OCI-LY1 (cell line): ENCODE measurements around the gene C9orf43.

Experiments
- H2AFZ ChIP-seq: fragments of 200-600 bp; sonication (generic), shearing (Covaris generic); 2 replicates; pipeline ENCODE4 v1.6.0; 2014; ENCODE audit warnings: antibody characterized with exemption, mild to moderate bottlenecking, low read length
- H3F3A ChIP-seq: fragments of 200-600 bp; sonication (generic), shearing (Covaris generic); 2 replicates; pipeline ENCODE4 v1.6.0; 2014; ENCODE audit warnings: mild to moderate bottlenecking, antibody characterized with exemption, low read length, moderate library complexity; ENCODE audit not compliant: insufficient read depth
- H3K27ac ChIP-seq: fragments of 200-600 bp; sonication (generic); 2 replicates; pipeline ENCODE4 v1.5.1; 2014; ENCODE audit warnings: low read length, mixed run types, mild to moderate bottlenecking, low read depth; ENCODE audit not compliant: poor library complexity, severe bottlenecking
- H3K27me3 ChIP-seq: fragments of 200-600 bp; sonication (generic); 2 replicates; pipeline ENCODE4 v1.6.0; 2014; ENCODE audit warnings: antibody characterized with exemption, mild to moderate bottlenecking, low read length, moderate library complexity; ENCODE audit not compliant: insufficient read depth
- H3K36me3 ChIP-seq: fragments of 200-600 bp; sonication (generic); 2 replicates; pipeline ENCODE4 v1.6.1; 2014; ENCODE audit warnings: mild to moderate bottlenecking, antibody characterized with exemption, low read length, moderate library complexity, mixed read lengths; ENCODE audit not compliant: insufficient read depth
- H3K4me1 ChIP-seq: fragments of 200-600 bp; sonication (generic); 2 replicates; pipeline ENCODE4 v1.5.1; 2014; ENCODE audit warnings: mild to moderate bottlenecking, low read length, moderate library complexity; ENCODE audit not compliant: insufficient read depth, severe bottlenecking
- H3K4me2 ChIP-seq: fragments of 200-600 bp; sonication (generic), shearing (Covaris generic); 2 replicates; pipeline ENCODE4 v1.6.1; 2014; ENCODE audit warnings: low read length
- H3K4me3 ChIP-seq: fragments of 200-600 bp; sonication (generic); 2 replicates; pipeline ENCODE4 v1.5.1; 2014; ENCODE audit warnings: low read length, low read depth, mild to moderate bottlenecking, mixed read lengths; ENCODE audit not compliant: poor library complexity, severe bottlenecking
- H3K79me2 ChIP-seq: fragments of 200-600 bp; shearing (Covaris generic); 2 replicates; pipeline ENCODE4 v1.6.1; 2016; ENCODE audit warnings: mixed run types, low read length, mixed read lengths; ENCODE audit not compliant: insufficient read depth
- H3K9ac ChIP-seq: fragments of 200-600 bp; sonication (generic), shearing (Covaris generic); 2 replicates; pipeline ENCODE4 v1.6.1; 2014; ENCODE audit warnings: mild to moderate bottlenecking, low read length, mixed read lengths
- H3K9me2 ChIP-seq: fragments of 200-600 bp; sonication (generic), shearing (Covaris generic); 2 replicates; pipeline ENCODE4 v1.6.1; 2014; ENCODE audit warnings: low read depth, mild to moderate bottlenecking, low read length, mixed read lengths
- H3K9me3 ChIP-seq: fragments of 200-600 bp; shearing (Covaris generic); 2 replicates; pipeline ENCODE4 v1.6.1; 2014; ENCODE audit warnings: low read length, mixed read lengths
- H4K20me1 ChIP-seq: fragments of 200-600 bp; sonication (generic), shearing (Covaris generic); 2 replicates; pipeline ENCODE4 v1.6.0; 2016; ENCODE audit warnings: mild to moderate bottlenecking, low read length; ENCODE audit not compliant: insufficient read depth
- EZH2 ChIP-seq: fragments of 200-600 bp; sonication (generic), shearing (Covaris generic); IDR thresholded peaks from 2 replicates; pipeline ENCODE4 v1.8.0; 2017; ENCODE audit warnings: borderline replicate concordance, mixed run types, mild to moderate bottlenecking, antibody characterized with exemption, low read length, moderate library complexity, mixed read lengths
- TF ChIP-seq, protein P1 (sequence below): fragments of 200-600 bp; sonication (generic), shearing (Covaris generic); IDR thresholded peaks from 2 replicates; pipeline ENCODE4 v1.5.1; 2017; ENCODE audit warnings: mild to moderate bottlenecking, antibody characterized with exemption, low read length, moderate library complexity, mixed read lengths

C9orf43 gene, protein sequence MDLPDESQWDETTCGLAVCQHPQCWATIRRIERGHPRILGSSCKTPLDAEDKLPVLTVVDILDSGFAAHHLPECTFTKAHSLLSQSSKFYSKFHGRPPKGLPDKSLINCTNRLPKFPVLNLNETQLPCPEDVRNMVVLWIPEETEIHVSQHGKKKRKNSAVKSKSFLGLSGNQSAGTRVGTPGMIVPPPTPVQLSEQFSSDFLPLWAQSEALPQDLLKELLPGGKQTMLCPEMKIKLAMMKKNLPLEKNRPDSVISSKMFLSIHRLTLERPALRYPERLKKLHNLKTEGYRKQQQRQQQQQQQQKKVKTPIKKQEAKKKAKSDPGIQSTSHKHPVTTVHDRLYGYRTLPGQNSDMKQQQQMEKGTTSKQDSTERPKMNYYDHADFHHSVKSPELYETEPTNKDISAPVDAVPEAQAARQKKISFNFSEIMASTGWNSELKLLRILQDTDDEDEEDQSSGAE

DNA sequence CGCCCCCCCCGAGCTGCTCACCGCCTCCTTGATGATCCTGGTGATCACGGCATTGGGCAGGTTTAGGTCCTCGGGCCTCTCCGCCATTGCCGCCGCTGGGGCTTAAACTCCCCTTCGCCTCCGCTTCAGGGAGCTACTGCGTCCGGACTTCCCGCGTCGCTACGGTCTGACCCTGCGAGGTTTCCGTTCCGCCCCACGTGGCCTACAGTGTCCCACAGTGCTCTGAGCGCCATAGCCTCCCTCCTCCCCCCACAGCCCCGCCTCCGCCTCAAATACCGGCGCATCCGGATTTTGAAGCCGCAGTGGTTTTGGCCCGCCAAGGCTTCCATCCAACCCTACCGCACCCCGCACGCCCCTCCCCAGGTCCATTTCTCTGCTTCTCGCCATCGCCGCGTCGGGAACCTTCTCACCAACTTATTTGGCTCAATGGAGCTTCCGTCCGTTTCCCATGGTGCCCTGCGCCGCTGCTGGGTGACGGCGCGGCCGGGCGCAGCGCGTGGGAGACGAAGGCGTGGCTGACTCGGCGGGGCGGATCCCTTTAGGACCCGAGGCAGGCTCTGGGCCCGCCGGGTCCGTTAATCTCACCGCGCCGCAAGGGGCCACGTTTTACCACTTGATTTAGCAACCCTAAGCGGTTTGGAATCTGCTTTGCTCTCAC, at the start of gene C9orf43, which contains the start of gene POLE3:
Gene C9orf43 (plus strand): TSS at position 541 of the 658 bp plus-strand sequence. CDS start 2,747 bp downstream, outside the sequence.
Gene POLE3 (minus strand): TSS at position 469 of the 658 bp plus-strand sequence. CDS start 382 bp downstream, at position 87.
- H3K27ac ChIP-seq, result peak within 1 kb of the TSS; percentile 89
- peak within 1 kb of the TSS; percentile 88 for H3K4me3 ChIP-seq
- no peak for TF ChIP-seq EZH2
- TF ChIP-seq, protein P1, sequence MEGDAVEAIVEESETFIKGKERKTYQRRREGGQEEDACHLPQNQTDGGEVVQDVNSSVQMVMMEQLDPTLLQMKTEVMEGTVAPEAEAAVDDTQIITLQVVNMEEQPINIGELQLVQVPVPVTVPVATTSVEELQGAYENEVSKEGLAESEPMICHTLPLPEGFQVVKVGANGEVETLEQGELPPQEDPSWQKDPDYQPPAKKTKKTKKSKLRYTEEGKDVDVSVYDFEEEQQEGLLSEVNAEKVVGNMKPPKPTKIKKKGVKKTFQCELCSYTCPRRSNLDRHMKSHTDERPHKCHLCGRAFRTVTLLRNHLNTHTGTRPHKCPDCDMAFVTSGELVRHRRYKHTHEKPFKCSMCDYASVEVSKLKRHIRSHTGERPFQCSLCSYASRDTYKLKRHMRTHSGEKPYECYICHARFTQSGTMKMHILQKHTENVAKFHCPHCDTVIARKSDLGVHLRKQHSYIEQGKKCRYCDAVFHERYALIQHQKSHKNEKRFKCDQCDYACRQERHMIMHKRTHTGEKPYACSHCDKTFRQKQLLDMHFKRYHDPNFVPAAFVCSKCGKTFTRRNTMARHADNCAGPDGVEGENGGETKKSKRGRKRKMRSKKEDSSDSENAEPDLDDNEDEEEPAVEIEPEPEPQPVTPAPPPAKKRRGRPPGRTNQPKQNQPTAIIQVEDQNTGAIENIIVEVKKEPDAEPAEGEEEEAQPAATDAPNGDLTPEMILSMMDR, result no peak
- H3K9ac ChIP-seq, result peak within 1 kb of the TSS; percentile 100
- peaks cover 36% of the 10 kb centered on the region for H3K4me1 ChIP-seq
- H3K9me3 ChIP-seq, result no peaks in the 10 kb centered on the region
- H3K4me2 ChIP-seq, result peak within 1 kb of the TSS; percentile 78
- no peaks in the 10 kb centered on the region for H3K9me2 ChIP-seq
- no peaks in the 10 kb centered on the region for H4K20me1 ChIP-seq
- H3K79me2 ChIP-seq, result peaks cover 8% of the 10 kb centered on the region
- H3K36me3 ChIP-seq, result peaks cover 30% of the 10 kb centered on the region
- H3K27me3 ChIP-seq, result no peaks in the 10 kb centered on the region
- H2AFZ ChIP-seq, result no peak within 1 kb of the TSS; the same call in 1 of the 2 replicates
- peaks cover 3% of the 10 kb centered on the region; the same call in 1 of the 2 replicates for H3F3A ChIP-seq

DNA sequence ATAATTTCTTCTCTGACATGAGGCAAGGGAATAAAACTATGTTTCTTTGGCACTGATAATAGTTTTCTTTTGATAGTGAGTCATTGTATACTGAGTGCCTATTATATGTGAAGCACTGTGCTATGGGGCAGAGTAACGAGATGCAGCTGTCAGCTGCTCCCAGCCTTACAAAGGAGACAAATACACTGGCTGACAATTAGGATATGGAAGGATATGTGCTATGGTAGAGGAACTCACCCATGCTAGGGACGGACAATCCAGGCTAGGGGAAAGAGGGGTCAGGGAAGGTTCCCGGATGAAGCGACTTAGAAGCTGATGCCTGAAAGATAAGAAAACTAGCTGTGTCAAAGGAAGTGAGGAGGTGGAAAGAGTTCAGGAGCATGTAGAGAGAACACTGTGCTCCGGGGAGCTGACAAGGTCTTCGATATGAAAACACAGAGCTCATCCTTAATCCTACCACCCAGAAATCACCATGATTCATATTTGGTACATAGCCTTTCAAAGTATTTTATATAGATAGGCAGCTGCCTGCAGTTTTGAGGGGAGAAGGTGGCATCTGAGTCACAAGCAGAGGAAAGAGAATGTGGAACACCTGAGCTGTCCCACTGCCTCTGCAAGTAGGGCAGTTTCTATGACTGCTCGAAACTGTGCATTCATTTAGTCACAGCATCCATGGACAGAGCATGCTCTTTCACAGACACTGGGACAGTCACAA, 49.1 kb upstream of the C9orf43 start:
- Histone ChIP-seq H3K9ac (no peak overlapping the region), H2AFZ (no peak overlapping the region), H3F3A (no peaks in the 10 kb centered on the region), H4K20me1 (no peaks in the 10 kb centered on the region), H3K27me3 (no peaks in the 10 kb centered on the region), H3K4me3 (no peak overlapping the region), H3K9me2 (no peaks in the 10 kb centered on the region), H3K36me3 (peaks cover 6% of the 10 kb centered on the region; the same call in 1 of the 2 replicates), H3K79me2 (no peaks in the 10 kb centered on the region), H3K4me2 (no peak overlapping the region), H3K4me1 (no peaks in the 10 kb centered on the region), H3K9me3 (no peaks in the 10 kb centered on the region), H3K27ac (no peak overlapping the region)
- no peak for TF ChIP-seq EZH2
- TF ChIP-seq, protein P1, result no peak

DNA sequence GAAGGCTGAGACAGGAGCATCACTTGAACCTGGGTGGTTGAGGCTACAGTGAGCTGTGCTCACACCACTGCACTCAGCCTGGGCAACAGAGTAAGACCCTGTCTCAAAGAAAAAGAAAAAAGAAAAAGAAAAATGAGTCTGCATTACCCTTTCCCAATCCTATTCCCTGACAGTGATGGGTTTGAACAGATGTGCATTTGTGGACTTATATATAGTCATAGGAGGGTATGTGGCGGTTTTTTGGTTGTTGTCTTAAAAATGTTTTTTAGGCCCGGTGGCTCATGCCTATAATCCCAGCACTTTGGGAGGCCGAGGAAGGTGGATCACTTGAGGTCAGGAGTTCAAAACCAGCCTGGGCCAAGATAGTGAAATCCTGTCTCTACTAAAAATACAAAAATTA, 47.2 kb upstream of the C9orf43 start:
- peaks cover 6% of the 10 kb centered on the region; the same call in 1 of the 2 replicates for H3K36me3 ChIP-seq
- H3K27ac ChIP-seq, result no peak overlapping the region
- no peaks in the 10 kb centered on the region for H3K79me2 ChIP-seq
- no peak overlapping the region for H3K4me3 ChIP-seq
- H4K20me1 ChIP-seq, result no peaks in the 10 kb centered on the region
- H3K9ac ChIP-seq, result no peak overlapping the region
- H2AFZ ChIP-seq, result no peak overlapping the region
- no peak overlapping the region for H3K4me2 ChIP-seq
- no peak for TF ChIP-seq EZH2
- TF ChIP-seq, protein P1, result no peak
- H3K4me1 ChIP-seq, result no peaks in the 10 kb centered on the region
- H3K9me2 ChIP-seq, result no peaks in the 10 kb centered on the region
- no peaks in the 10 kb centered on the region for H3K9me3 ChIP-seq
- no peaks in the 10 kb centered on the region for H3K27me3 ChIP-seq
- no peaks in the 10 kb centered on the region for H3F3A ChIP-seq
